Kidney glomerular epithelial cell (primary cell): ENCODE measurements around the gene DAP.

Experiments
- DNase-seq: peaks from one replicate; lab custom pipeline; 2025; lab: John Stamatoyannopoulos, UW

DAP gene

DNA sequence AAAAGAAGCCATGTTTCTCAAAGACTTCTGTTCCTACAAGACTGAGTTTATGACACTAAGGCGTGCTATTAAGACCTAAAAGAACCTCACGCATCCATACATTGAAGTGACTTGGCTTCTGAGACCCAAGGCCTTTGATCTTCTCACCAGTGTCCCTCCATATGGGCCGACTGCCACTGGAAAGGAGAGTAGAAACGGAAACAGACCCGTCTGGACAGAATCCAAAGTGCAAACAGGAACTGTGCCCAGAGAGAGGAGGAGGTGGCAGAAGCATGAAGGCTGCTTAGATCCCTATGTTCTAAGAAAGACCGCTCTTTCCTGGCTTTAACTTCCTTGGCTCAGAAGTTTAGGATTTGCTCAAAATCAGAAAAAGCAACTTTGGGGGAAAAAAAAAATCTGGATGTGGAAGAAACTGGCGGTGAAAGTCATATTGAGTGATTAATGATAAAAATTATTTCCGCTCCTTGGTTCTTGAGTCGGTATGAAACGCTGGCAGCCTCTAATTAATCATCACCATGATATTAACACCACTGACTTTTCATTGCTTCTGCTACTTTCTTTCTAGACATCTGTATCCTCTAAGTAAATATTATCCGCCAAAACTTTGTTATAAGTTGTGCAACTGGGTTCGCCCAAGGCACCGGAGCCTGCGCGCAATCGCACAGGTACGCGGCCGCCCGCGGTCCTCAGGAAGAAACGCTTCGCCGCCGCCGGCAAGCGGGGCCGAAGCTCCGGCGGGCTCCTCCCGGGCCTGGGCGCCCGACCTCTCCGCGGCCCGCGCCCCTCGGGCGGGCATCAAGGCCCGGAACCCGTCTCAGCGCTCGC, 726 bp downstream of the DAP start:
- peak; percentile 45 for DNase-seq

DNA sequence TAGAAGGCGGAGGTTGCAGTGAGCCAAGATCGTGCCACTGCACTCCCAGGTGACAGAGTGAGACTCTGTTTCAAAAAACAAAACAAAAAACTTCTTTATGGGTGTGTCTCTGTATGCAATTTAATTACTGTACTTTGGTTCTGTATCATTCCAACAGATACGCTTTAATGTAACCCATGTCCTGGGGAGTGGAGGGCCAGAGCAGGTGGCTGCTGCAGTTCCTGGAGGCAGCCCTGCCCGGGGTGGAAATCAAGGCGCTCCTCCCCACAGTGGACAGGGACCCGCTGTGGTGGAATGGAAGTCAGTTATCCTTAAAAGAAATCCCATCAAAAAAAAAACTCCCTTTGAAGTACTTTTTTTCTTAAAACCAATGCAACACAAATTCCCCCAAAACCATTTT, 1.9 kb downstream of the DAP start:
- DNase-seq, result no peak

DNA sequence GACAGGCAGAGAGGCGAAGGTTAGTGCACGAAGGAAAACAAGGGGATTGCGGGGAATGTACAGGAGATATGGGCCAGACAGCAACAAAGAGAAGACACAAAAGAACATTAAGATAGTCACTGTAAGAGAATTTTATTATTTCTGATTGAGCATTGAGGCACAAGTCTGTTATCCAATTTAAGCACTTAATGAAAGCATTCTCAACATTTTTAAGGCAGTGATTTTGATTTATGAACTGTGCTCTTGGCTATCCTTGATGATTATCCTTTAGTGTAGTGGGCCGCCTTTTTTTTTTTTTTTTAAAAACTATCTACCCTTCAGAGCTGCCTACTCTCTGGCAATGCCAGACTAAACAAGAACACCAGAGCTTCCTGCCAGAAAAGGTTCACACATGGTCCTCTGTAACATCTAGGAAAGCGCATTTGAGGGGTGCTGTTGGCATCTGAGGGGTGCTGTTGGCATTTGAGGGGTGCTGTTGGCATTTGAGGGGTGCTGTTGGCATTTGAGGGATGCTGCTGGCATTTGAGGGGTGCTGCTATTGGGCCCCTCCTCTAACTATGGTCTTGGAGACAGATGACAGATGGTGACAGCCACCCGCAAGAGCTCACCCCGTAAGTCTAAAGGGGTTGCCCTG, 3.0 kb downstream of the DAP start:
- DNase-seq, result no peak

DNA sequence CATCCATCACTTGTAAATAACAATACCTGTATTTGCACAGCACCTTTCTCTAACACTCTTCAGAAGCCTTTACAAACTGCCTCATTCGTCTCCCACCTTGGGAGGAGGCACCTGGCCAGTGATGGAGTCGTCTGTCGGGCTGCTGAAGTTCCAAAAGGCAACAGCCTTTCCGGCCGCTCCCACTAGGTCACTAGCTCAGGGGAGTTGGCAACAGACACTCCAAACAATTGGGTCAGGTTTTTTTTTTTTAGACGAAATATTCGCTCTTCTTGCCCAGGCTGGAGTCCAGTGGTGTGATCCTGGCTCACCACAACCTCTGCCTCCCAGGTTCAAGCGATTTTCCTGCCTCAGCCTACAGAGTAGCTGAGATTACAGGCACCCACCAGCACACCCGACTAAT, 4.0 kb downstream of the DAP start:
- DNase-seq, result no peak

DNA sequence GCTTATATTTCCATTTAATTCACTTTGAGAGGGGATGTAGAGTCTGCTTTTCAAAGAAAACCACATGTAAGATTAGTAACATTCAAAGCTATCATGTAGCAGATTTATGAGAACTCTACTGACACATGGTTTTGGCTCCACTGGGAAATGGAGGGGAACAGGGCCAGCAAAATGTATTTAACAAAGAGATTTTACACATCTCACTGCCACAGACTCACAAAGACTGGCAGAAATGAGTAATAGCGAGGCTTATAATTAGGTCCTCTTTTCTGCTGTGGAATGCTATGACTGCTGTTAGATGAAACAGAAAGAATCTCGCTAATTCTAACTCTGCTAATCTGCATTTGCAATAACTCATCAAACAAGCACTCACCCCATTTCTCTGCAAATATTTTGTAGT, 4.5 kb downstream of the DAP start:
- DNase-seq, result peak; percentile 34

DNA sequence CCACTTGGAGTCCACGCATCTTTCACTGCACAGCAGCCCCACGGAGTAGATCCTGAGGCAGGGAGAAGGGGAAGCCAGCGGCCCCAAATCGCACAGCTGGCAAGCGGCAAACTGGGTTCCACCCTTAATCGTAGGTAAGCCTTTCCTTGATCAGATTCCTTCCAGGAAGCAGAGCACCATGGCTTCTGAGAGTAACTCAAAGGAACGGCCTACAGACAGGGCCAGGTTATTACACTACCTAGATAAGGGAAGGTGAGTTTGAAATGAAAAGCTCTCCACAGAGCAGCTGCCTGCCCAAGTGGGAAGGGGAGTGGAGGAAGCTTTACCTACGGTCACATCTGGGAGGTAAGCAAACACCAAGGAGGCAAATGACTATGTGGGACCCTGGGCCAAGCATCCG, 7.9 kb downstream of the DAP start:
- no peak for DNase-seq

DNA sequence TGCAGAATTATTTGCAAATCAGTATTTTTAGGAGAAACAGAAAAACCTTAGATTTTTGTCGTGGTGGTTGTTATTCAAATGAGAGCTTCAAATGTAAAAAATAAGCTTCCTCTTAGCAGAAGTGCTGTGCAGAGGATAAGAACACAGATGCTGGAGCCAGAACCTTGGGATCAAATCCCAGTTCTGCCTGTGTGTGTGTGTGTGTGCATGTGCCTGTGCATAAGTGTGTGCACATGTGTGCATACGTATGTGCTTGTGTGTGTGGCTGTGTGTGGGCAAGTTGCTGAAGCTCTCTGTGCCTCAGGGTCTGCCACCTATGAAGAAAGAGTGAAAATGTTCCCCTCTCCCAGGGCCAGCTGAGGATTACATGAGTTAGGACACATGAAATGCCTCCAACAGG, 8.6 kb downstream of the DAP start:
- DNase-seq, result no peak

DNA sequence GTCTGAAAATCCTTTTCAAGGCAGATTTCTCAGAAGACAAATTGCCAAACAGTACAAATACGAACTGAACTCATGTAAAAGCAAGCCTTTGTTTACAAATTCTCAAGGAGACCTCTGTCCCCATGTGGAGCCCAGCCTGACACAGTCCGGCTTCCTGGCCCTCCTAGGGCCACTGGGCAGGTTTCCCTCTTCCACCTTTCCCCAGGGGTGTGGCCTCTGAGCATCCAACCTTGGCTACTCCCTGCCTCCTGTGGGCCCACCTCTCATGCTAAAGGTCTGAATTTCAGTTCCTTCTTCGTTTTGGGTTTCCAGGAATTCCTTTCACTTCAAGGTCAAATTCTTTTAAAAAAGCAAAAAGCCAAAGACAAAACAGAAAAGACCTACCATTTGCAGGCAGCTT, 10.1 kb downstream of the DAP start:
- DNase-seq, result no peak

DNA sequence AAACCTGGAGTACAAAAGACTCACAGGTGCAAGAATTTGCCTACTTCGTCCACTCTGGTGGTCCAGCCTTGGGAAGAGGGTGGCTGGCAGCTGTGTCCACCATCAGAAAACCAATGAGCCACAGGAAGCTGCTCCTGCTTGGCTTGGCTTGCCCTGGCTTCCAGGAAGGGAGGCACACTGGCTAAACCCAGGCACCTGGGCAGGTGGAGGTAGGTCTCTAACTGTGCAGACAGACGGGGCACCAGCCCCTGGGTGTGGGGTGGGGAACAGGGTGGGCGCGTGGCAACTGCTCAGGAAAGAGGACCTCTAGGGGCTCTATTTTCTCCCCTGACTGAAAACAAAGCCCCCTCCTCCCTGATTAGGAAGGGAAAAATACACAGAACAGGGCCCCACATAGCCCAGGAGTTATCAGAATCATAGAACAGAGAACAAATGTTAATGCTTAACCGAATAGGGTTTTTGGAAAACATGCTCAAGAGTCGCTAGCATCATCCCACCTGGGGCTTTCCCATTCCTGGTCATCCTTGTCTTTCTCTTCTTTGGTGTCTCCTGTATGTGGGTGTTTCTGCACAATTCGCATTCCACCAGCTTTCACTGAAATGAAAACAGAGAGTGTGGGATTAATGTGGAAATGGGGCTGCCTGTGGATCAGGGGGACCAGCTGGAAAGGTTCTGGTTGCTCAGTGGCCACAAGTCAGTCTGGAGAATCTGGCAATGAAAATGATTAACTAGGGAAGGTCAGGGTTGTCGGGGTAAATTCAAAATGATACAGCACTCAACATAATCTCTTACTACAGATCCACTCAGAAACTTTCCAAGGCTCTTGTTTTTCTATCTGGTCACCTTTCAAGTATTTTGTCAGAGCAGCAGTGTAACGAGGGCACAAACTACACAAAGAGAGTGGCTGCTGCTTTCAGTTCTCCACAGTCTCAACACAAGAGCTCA, 13.1 kb downstream of the DAP start:
- peak; percentile 97 for DNase-seq

DNA sequence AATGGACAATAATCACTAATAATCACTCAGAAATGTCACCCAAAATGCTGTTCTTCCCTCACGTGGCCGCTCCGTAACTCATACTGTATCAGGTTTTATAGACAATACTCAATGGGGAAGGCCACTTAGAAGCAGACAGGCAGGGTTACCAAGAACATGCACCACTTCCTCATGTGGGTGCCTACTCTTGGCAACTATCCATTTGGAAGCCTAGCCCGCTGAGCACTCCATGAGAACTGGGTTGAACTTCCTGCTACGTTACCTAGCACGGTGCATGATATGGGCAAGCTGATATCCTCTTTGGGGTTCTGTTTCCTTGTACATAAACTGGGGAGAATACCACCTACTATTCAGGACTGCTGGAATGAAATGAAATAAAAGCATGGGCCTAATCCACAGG, 14.3 kb downstream of the DAP start:
- no peak for DNase-seq

DNA sequence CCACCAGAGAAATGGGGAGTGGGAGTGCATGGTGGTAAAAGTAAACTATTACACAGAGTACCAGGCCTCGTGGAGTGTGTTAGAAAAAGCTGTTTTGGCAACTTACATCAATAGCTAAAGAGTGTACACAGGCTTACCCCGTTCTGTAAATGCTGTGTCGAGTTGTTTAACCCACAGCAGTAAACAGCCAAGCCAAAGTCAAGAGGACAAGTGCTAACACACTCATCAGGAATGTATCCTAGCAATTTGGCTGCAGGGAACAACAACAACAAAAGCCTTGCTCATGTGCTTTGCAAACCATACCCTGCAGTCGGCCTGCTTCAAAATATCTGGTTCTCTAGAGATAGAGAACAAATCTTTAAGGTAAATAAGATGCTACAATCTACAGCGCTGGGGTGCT, 15.9 kb downstream of the DAP start:
- DNase-seq, result no peak

DNA sequence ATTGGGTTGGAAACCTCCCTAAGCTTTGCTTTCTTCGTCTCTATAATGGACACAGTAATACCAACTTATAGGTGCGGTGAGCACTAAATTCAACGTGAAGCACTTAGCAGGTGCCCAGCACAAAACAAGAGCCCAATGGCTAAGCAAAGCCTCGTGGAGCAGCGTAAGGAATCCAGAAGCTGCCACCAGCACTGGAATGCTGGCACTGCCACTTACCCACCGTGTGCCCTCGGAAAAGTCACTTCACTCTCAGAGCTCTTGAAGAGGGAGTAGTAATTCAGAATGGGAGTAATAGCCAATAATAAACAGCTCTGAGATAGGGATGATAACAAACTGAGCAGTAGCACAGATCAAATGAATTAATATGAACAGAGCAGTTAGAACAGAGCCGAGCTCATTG, 16.4 kb downstream of the DAP start:
- no peak for DNase-seq

DNA sequence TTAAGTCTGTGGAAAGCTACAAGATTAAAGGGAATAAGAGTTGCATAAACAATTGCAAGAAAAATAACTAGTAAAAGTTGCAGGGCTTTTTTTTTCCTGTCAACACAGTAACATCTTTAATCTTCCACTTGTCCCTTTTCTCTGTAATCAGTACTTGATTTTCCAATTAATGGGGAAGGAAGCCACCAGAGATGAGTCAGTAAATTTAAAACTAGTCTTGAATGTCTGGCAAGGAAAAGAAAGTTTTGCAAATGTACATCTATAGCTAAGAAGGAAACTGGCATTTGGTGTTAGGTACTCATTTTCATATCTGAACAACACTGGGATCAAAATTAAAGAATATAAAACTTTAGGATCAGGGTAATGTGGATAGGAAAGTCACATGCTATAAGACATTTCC, 17.1 kb downstream of the DAP start:
- DNase-seq, result no peak

DNA sequence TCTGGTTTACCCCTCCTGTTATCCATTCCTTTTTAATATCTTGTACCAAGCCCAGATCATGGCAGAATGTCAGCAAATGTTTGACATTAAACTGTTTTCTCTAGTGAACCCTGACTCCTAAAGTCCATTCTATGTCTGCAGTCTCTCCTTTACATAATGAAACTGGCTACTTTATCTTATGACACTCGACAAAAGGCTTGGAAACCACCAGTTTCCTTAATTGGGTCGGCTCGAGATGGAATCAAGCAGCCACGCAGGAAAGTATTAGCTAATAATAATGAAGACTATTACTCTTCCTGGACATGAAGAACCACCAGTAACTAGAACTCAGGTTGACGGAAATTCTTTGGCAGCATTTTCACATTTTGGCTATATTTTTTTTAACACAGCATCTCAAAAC, 17.5 kb downstream of the DAP start:
- DNase-seq, result no peak

DNA sequence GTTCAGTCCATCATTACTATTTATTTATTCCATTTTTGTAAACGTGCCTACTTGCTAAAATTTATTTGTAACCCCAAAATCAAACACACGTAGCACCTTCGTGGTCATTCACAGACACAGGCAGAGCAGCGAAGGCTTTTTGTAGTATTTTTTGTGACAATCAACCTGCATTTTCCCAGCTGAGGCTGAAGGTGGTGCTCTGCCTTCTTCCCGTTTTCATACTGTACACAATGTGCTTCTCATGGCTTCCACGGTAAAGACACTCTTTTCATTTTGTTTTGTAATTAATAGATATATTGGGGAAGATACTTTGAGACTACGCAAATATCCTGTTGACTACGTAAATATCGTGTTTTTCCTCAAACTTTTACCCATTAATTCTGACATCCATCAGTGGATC, 19.4 kb downstream of the DAP start:
- no peak for DNase-seq

DNA sequence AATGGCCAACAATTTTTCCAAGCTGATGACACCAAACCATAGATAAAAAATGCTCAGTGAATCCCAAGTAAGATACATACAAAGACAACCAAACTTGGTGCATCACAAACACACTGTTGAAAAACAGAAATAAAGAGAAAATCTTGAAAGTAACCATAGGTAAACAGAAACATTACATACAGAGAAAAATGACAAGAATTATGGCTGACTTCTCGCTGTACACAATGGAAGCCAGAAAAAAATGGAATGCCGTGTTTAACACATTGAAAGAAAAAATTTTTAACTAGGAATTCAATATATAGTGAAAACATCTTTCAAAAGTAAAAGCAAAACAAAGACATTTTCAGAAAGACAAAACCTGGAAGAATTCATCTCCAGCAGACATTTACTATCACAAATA, 20.6 kb downstream of the DAP start:
- no peak for DNase-seq

DNA sequence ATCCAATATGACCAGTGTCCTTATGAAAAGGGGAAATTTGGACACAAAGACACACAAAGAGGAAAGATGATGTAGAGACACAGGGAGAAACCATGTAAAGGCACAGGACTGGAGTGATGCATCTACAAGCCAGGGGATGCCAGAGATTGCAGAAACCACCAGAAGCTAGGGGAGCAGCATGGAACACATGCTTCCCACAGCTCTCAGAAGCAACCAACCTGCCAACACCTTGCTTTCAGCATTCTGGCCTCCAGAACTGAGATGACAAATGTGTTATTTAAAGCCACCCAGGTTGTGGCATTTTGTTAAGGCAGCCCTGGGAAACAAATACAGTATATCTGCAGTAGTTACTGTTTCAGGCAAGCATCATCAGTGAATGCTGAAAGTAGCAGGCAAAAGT, 23.2 kb downstream of the DAP start:
- DNase-seq, result no peak

DNA sequence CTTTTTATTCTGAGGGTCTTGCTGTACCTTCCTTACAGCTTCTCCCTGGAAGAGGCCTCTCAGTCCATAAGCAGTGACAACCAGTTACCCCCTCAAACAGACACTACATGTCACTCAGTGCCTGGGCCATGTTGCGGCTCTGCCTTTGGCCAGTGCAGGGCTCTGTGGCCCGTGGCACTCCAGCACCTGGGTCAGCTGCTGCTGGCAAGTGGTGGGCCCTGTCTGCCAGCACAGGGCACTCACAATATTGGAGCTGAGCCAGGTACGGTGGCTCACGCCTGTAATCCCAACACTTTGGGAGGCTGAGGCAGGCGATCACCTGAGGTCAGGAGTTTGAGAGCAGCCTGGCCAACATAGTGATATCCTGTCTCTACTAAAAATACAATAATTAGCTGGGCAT, 24.2 kb downstream of the DAP start:
- no peak for DNase-seq

DNA sequence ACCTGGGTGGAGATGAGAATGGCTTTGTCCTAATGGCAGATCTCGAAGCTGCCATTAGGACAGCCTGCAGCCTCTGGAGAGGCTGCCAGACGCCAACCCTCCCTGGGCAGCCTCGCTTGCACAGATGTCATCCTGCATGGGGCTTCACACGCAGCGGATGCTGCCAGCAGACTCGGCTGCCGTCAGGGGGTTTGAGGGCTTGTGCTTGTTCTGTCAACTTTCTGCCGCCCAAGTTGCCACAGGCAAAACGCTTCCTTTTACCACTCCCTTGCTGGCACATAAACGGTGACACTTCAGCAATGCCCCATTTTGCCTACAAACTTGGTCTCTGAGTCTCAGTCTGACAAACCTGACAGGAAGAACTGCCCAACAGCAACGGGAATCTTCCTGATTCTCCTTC, 24.7 kb downstream of the DAP start:
- no peak for DNase-seq

DNA sequence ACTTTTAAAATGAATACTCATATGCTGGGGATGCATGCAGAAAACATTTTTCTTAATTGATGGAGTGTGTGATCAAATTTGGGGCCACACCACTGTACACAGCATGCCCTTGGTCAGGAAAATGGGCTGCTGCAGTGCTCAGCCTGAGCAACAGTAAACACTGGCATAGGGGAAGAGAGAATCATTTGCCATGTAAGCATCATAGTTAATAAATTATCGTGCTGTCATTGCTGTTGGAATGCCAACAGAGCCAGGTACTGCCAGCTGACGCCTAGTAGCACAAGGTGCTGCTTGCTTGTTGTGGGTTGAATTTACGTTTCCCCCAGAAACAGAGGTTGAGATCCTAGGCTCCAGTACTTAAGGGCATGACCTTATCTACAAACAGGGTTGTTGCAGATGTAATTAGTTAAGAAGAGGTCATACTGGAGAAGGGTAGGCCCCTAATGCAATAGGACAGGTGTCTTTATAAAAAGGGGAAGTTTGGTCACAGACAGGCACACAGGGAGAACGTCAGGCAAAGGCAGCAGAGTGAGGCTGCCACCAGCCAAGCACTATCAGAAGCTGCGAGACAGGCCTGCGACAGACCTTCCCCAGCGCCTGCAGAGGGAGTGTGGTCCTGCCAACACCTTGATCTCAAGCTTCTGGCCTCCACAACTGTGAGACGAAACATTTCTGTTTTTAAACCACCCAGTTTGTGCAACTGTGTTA, 25.3 kb downstream of the DAP start:
- DNase-seq, result peak; percentile 57

DNA sequence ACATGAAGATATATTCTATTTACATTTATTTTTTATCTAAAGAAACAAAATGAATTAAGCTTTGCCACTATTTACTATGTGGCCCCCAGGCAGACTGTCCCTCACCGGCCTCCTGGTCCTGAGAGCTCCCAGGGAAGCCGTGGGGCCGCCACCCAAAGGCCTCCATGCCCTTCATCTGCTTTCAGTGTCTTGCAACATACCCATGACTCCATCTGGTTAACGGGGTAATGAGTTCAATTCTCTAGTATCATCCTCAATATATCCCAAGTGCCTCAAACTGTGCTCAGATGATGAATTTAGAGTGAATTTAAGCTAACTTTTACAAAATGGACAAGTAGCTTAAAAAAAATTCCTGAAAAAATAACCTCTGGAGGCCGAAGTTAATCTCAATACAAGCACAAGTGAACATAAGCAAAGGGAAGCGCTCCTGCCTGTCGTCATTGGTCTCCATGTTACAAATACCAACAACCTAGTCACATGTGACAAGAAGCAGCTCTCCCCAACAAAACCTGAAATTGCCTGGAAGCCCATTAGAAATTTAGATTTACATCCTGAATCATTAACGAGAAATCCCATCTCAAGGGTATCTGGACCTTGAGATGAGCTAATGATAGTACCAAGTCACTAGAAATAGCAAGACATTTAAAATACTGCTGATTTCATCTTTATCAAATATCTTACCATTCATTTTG, 26.1 kb downstream of the DAP start:
- no peak for DNase-seq
